H9 (cell line): Measurements from ENCODE around the gene C1QTNF2. TPM values are rescaled to one million over a fixed set of nuclear protein-coding genes. Genes with fewer than 3 reads are reported as not detected.

Source experiments
- DNase-seq: peaks from one replicate; pipeline ENCODE4 v3.0.0-alpha.2; 2017
- H2AFZ ChIP-seq: one replicate; pipeline ENCODE4 v1.6.1; 2013; ENCODE audit warnings: mild to moderate bottlenecking, low read length, control low read depth, moderate library complexity
- H2AK5ac ChIP-seq: 2 replicates; pipeline ENCODE4 v1.6.1; 2013; ENCODE audit warnings: low read length, control low read depth, mixed read lengths; ENCODE audit not compliant: insufficient read length
- H2BK120ac ChIP-seq: one replicate; pipeline ENCODE4 v1.6.1; 2013; ENCODE audit warnings: low read depth, mild to moderate bottlenecking, low read length, control low read depth, inconsistent platforms; ENCODE audit not compliant: poor library complexity, severe bottlenecking
- H2BK12ac ChIP-seq: 2 replicates; pipeline ENCODE4 v1.6.1; 2013; ENCODE audit warnings: low read length, control low read depth, mixed read lengths, low read depth; ENCODE audit not compliant: insufficient read length
- H2BK15ac ChIP-seq: 2 replicates; pipeline ENCODE4 v1.6.1; 2013; ENCODE audit warnings: low read depth, low read length, control low read depth
- H2BK20ac ChIP-seq: one replicate; pipeline ENCODE4 v1.6.1; 2013; ENCODE audit warnings: low read depth, mild to moderate bottlenecking, low read length, control low read depth, inconsistent platforms; ENCODE audit not compliant: poor library complexity, severe bottlenecking
- H2BK5ac ChIP-seq: 2 replicates; pipeline ENCODE4 v1.6.1; 2013; ENCODE audit warnings: low read length, control low read depth, mixed read lengths; ENCODE audit not compliant: insufficient read length
- H3K14ac ChIP-seq: 2 replicates; pipeline ENCODE4 v1.6.1; 2013; ENCODE audit warnings: low read length, control low read depth; ENCODE audit not compliant: insufficient read depth
- H3K18ac ChIP-seq: 2 replicates; pipeline ENCODE4 v1.6.1; 2013; ENCODE audit warnings: low read depth, mild to moderate bottlenecking, mixed read lengths, low read length, control low read depth; ENCODE audit not compliant: insufficient read length
- H3K23ac ChIP-seq: 2 replicates; pipeline ENCODE4 v1.6.1; 2013; ENCODE audit warnings: low read length, control low read depth, mixed read lengths, low read depth; ENCODE audit not compliant: insufficient read length
- H3K23me2 ChIP-seq: 2 replicates; pipeline ENCODE4 v1.6.1; 2013; ENCODE audit warnings: low read depth, mild to moderate bottlenecking, mixed read lengths, low read length, control low read depth; ENCODE audit not compliant: insufficient read length, poor library complexity, severe bottlenecking
- H3K27ac ChIP-seq: 2 replicates; pipeline ENCODE4 v1.5.1; 2013; ENCODE audit warnings: low read length, control low read depth, mixed read lengths, low read depth; ENCODE audit not compliant: insufficient read length
- H3K27me3 ChIP-seq: 2 replicates; pipeline ENCODE4 v1.6.1; 2013; ENCODE audit warnings: low read length, control low read depth, inconsistent platforms; ENCODE audit not compliant: insufficient read depth
- H3K4ac ChIP-seq: 2 replicates; pipeline ENCODE4 v1.6.1; 2013; ENCODE audit warnings: low read depth, mild to moderate bottlenecking, control low read depth, inconsistent platforms, low read length, moderate library complexity
- H3K4me1 ChIP-seq: 2 replicates; pipeline ENCODE4 v1.6.1; 2013; ENCODE audit warnings: low read length, control low read depth, inconsistent platforms; ENCODE audit not compliant: insufficient read depth
- H3K4me2 ChIP-seq: 2 replicates; pipeline ENCODE4 v1.6.1; 2013; ENCODE audit warnings: low read length, control low read depth, mixed read lengths; ENCODE audit not compliant: insufficient read length, insufficient read depth
- H3K56ac ChIP-seq: 2 replicates; pipeline ENCODE4 v1.6.1; 2013; ENCODE audit warnings: low read depth, mild to moderate bottlenecking, mixed read lengths, low read length, control low read depth; ENCODE audit not compliant: insufficient read length
- H3K79me1 ChIP-seq: 2 replicates; pipeline ENCODE4 v1.6.1; 2013; ENCODE audit warnings: low read depth, mild to moderate bottlenecking, moderate library complexity, low read length, control low read depth, inconsistent platforms; ENCODE audit not compliant: insufficient read depth, poor library complexity, severe bottlenecking
- H3K79me2 ChIP-seq: 2 replicates; pipeline ENCODE4 v1.6.1; 2013; ENCODE audit warnings: low read length, control low read depth, inconsistent platforms; ENCODE audit not compliant: insufficient read depth
- H3K9ac ChIP-seq: 2 replicates; pipeline ENCODE4 v1.6.1; 2013; ENCODE audit warnings: low read length, control low read depth, mixed read lengths; ENCODE audit not compliant: insufficient read length; ENCODE audit errors: extremely low read depth
- H3K9me3 ChIP-seq: one replicate; pipeline ENCODE4 v1.6.1; 2013; ENCODE audit warnings: low read depth, low read length, inconsistent platforms; ENCODE audit not compliant: control insufficient read depth
- H3T11ph ChIP-seq: one replicate; pipeline ENCODE4 v1.6.1; 2013; ENCODE audit warnings: mild to moderate bottlenecking, low read length, control low read depth, inconsistent platforms
- H4K20me1 ChIP-seq: one replicate; pipeline ENCODE4 v1.6.1; 2013; ENCODE audit not compliant: control insufficient read depth, insufficient read length, insufficient read depth
- H4K5ac ChIP-seq: 2 replicates; pipeline ENCODE4 v1.6.1; 2013; ENCODE audit warnings: low read depth, mild to moderate bottlenecking, mixed read lengths, low read length, control low read depth; ENCODE audit not compliant: insufficient read length
- H4K8ac ChIP-seq: replicated peaks from 2 replicates; pipeline ENCODE4 v1.6.1; 2013; ENCODE audit warnings: low read length, control low read depth, mixed read lengths, low read depth; ENCODE audit not compliant: insufficient read length
- H4K91ac ChIP-seq: 2 replicates; pipeline ENCODE4 v1.6.1; 2013; ENCODE audit warnings: low read depth, mild to moderate bottlenecking, moderate library complexity, mixed read lengths, low read length, control low read depth; ENCODE audit not compliant: insufficient read length
- H3K27ac Mint-ChIP-seq, 3 experiments: 2 replicates in 2 of 3; 3 replicates in 1 of 3; pipeline ENCODE4 v1.8.0; 2020 to 2021; ENCODE audit warnings: mixed read lengths in 3 of 3, mild to moderate bottlenecking in 1 of 3, moderate library complexity in 1 of 3
- H3K27me3 Mint-ChIP-seq: 2 replicates; pipeline ENCODE4 v1.8.0; 2021; ENCODE audit warnings: low read depth, mild to moderate bottlenecking, moderate library complexity, mixed read lengths
- H3K36me3 Mint-ChIP-seq, 3 experiments: 2 replicates in 2 of 3; 3 replicates in 1 of 3; pipeline ENCODE4 v1.8.0; 2020 to 2021; ENCODE audit warnings: low read depth in 3 of 3, mixed read lengths in 3 of 3; ENCODE audit not compliant: insufficient read depth in 1 of 3
- H3K4me1 Mint-ChIP-seq, 2 experiments: 2 replicates each; pipeline ENCODE4 v1.8.0; 2020; ENCODE audit warnings: mixed read lengths in 2 of 2
- H3K4me3 Mint-ChIP-seq, 2 experiments: 2 replicates in 1 of 2; 3 replicates in 1 of 2; pipeline ENCODE4 v1.8.0; 2020 to 2021; ENCODE audit warnings: mild to moderate bottlenecking in 2 of 2, mixed read lengths in 2 of 2, moderate library complexity in 1 of 2
- H3K9me3 Mint-ChIP-seq, 2 experiments: 2 replicates in 1 of 2; 3 replicates in 1 of 2; pipeline ENCODE4 v1.8.0; 2020; ENCODE audit warnings: mild to moderate bottlenecking in 2 of 2, mixed read lengths in 2 of 2, moderate library complexity in 1 of 2
- CTCF ChIP-seq: fragments of 200-600 bp; sonication (generic); conservative IDR thresholded peaks from 3 replicates; pipeline ENCODE4 v1.8.0; 2021; ENCODE audit warnings: antibody characterized with exemption, mild to moderate bottlenecking
- WGBS: extraction: QIAGEN DNeasy Blood & Tissue Kit; methylation state at CpG from one replicate; pipeline ENCODE4 v1.1.7; 2013; ENCODE audit warnings: missing lambda C conversion rate, low lambda C conversion rate, mixed read lengths; ENCODE audit not compliant: insufficient read length; ENCODE audit errors: extremely low coverage; 5-methylcytosine and 5-hydroxymethylcytosine counted together
- total RNA-seq: library from RNA; stranded (reverse); gene quantifications from 2 replicates; pipeline ENCODE4 v1.2.1, GENCODE V29; 2021

Gene C1QTNF2
- total RNA-seq, 1 experiment from 2014 or later, result 0.59 TPM

- no peaks in the 10 kb centered on the region for H3K79me2 ChIP-seq
- no peak overlapping the region for H4K91ac ChIP-seq
- WGBS, result no CpG with 5 or more reads among the region's 1 CpG
- H4K5ac ChIP-seq, result no peak overlapping the region
- no peak overlapping the region for H2BK15ac ChIP-seq
- H3K4me1 ChIP-seq, result no peaks in the 10 kb centered on the region
- H3K27me3 ChIP-seq, result no peaks in the 10 kb centered on the region
- no peak overlapping the region for H2BK20ac ChIP-seq
- H3K27ac ChIP-seq, result no peak overlapping the region
- no peak overlapping the region for H2BK12ac ChIP-seq
- H2AFZ ChIP-seq, result no peak overlapping the region
- H3K18ac ChIP-seq, result no peak overlapping the region
- peaks cover 12 to 23% (median 15%) of the 10 kb centered on the region in 3 experiments; a peak in 6 of 7 replicates for H3K36me3 Mint-ChIP-seq
- no peak overlapping the region for H3K9ac ChIP-seq
- no peaks in the 10 kb centered on the region for H3K9me3 ChIP-seq
- no peak overlapping the region for H3K4me3 Mint-ChIP-seq
- no peak overlapping the region for H2BK5ac ChIP-seq
- H3K27me3 Mint-ChIP-seq, result peaks cover 1% of the 10 kb centered on the region; the same call in 1 of the 2 replicates
- peaks cover 6 to 7% of the 10 kb centered on the region in 2 experiments for H3K4me1 Mint-ChIP-seq
- H2BK120ac ChIP-seq, result no peak overlapping the region
- no peaks in the 10 kb centered on the region for H3K79me1 ChIP-seq
- H3K23me2 ChIP-seq, result no peaks in the 10 kb centered on the region
- no peak overlapping the region for H4K8ac ChIP-seq
- H3K14ac ChIP-seq, result no peak overlapping the region
- no peak overlapping the region for H3T11ph ChIP-seq
- no peak overlapping the region for H3K23ac ChIP-seq
- no peak overlapping the region for H3K4ac ChIP-seq
- no peak overlapping the region for H3K56ac ChIP-seq
- TF ChIP-seq CTCF, result no peak
- H3K27ac Mint-ChIP-seq, result no peak overlapping the region
- no peak overlapping the region for H3K4me2 ChIP-seq
- peaks cover 15 to 20% of the 10 kb centered on the region in 2 experiments for H3K9me3 Mint-ChIP-seq
- no peak overlapping the region for H2AK5ac ChIP-seq
- H4K20me1 ChIP-seq, result no peaks in the 10 kb centered on the region
- no peak for DNase-seq
Observed at GRCh38 chr5:160384681-160385080, 14.3 kb upstream of the C1QTNF2 start.
